Omental fat pad (tissue), 4 donors: ENCODE data around the gene CPA3. TPM values are rescaled to one million over a fixed set of nuclear protein-coding genes. Genes with fewer than 3 reads are reported as not detected.

Experiments
- ATAC-seq: fragments of 150-250 bp; one replicate; pipeline ENCODE4 v1.9.1; 2016; ENCODE audit warnings: mild to moderate bottlenecking, moderate library complexity; ENCODE audit not compliant: low FRiP score
- DNase-seq: peaks from one replicate; pipeline ENCODE4 v3.0.0-alpha.2; 2019; ENCODE audit warnings: low spot score
- CTCF ChIP-seq, 3 donors: fragments of 450-650 bp; IDR thresholded peaks; one replicate each; pipeline ENCODE4 v1.5.1; 2016 to 2017; ENCODE audit warnings: antibody characterized with exemption in 3 of 3, mild to moderate bottlenecking in 3 of 3, moderate library complexity in 2 of 3
- total RNA-seq, 4 donors: library from RNA; depleted of rRNA; stranded (reverse); fragments of >200 nt; gene quantifications; one replicate each; pipeline ENCODE4 v1.1.0, GENCODE V29; 2016

The CPA3 gene
- total RNA-seq, 4 donors from 2014 or later = 4.8 to 21.5 (median 14.4) TPM

GRCh38 chr3:148845756-148846395 is 19.2 kb upstream of the CPA3 start:
- ATAC-seq (no peak), DNase-seq (no peak)
- TF ChIP-seq CTCF (IDR thresholded peaks at IDR 0.05) = no peak

GRCh38 chr3:148847351-148847750 is 17.7 kb upstream of the CPA3 start:
- no peak for TF ChIP-seq CTCF (IDR thresholded peaks at IDR 0.05)
- ATAC-seq (peak; percentile 66), DNase-seq (no peak)

GRCh38 chr3:148848410-148848809 is 16.7 kb upstream of the CPA3 start:
- ATAC-seq = no peak
- TF ChIP-seq CTCF (IDR thresholded peaks at IDR 0.05) = no peak
- DNase-seq = no peak

- ATAC-seq = no peak
- no peak for TF ChIP-seq CTCF (IDR thresholded peaks at IDR 0.05)
Measured at GRCh38 chr3:148852271-148852992, 12.7 kb upstream of the CPA3 start.

GRCh38 chr3:148853076-148853475 is 12.0 kb upstream of the CPA3 start:
- no peak for TF ChIP-seq CTCF (IDR thresholded peaks at IDR 0.05)
- DNase-seq (no peak), ATAC-seq (no peak)

More at GRCh38 chr3:148852271-148852992, 12.7 kb upstream of the CPA3 start:
- no peak for DNase-seq

GRCh38 chr3:148854061-148854460 is 11.0 kb upstream of the CPA3 start:
- ATAC-seq (no peak), DNase-seq (no peak)
- no peak for TF ChIP-seq CTCF (IDR thresholded peaks at IDR 0.05)

GRCh38 chr3:148856384-148856783 is 8.7 kb upstream of the CPA3 start:
- peak; percentile 70 for ATAC-seq
- DNase-seq = no peak
- TF ChIP-seq CTCF (IDR thresholded peaks at IDR 0.05) = no peak
